GM19397 (cell line): ENCODE measurements around the gene TMEM184A.

Source experiments
- ATAC-seq: cut with Tn5 transposase; IDR thresholded peaks from one replicate; pipeline ENCODE4 v1.9.1; 2021; ENCODE audit warnings: mild to moderate bottlenecking, moderate library complexity; ENCODE audit not compliant: unreplicated experiment

Gene TMEM184A

GRCh38 chr7:1553512-1554210, 2.3 kb downstream of the TMEM184A start:
- ATAC-seq = no peak

- ATAC-seq = no peak
Measured at GRCh38 chr7:1552200-1552599, 3.8 kb downstream of the TMEM184A start.

DNA sequence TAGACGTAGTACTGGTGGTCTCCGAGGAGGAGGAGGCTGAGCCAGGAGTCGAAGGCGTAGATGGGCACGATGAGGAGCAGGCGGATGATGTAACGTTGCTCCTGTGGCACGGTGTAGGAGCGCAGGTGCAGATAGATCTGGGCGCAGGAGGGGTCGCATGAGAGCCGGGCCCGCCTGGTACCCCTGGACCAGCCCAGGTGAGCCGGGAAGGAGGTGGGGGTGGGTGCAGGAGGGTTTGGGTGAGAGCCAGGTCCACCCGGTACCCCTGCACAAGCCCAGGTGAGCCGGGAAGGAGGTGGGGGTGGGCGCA, 5.2 kb downstream of the TMEM184A start:
- no peak for ATAC-seq

GRCh38 chr7:1550005-1550845, 5.8 kb downstream of the TMEM184A start:
- ATAC-seq = no peak

DNA sequence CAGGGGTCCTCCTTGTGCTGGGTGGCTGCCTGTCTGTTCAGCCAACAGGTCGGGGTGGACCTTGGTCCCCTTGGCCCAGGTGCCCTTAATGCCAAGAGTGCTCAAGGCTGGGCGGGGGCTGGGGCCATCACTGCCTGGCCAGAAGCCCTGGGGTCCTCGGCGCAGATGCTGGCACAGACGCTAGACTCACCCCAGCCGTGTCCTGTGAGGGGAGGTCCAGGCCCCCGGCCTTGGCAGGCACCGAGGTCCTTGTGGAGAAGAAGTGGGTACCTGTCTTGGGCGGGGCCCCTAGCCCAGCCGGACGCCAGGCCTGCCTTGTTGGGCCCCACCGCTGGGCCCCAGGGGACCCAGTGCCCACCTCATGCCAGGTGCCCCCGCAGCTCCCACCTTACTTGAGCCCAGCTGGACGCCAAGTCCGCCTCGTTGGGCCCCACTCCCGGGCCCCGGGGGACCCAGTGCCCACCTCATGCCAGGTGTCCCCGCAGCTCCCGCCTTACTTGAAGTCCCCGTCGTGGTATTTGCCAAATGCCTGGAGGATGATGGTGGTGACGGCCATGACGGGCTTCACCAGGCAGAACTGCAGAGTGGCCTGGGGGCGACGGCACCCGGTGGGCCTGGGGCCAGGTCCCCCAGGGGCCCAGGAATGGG, 6.5 kb downstream of the TMEM184A start:
- ATAC-seq = no peak

DNA sequence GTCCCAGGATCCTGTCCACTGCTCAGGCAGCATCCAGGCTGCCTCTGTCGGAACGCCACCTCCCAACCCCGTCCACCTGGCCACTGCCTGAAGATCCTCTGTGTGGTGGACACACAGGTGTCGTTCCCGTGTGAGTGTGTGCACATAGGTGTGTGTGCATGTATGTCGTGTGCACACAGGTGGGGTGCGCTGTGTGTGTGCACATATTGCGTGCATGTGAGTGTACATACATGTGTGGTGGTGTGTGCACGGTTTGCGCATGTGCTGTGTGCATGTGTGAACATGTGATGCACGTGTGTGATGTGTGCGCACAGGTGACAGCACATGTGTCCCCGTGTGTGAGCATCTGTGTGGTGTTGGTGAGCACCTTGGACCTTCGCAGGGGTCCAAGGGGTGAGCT, 7.1 kb downstream of the TMEM184A start:
- ATAC-seq = no peak

GRCh38 chr7:1548438-1548831, 7.6 kb downstream of the TMEM184A start:
- no peak for ATAC-seq

DNA sequence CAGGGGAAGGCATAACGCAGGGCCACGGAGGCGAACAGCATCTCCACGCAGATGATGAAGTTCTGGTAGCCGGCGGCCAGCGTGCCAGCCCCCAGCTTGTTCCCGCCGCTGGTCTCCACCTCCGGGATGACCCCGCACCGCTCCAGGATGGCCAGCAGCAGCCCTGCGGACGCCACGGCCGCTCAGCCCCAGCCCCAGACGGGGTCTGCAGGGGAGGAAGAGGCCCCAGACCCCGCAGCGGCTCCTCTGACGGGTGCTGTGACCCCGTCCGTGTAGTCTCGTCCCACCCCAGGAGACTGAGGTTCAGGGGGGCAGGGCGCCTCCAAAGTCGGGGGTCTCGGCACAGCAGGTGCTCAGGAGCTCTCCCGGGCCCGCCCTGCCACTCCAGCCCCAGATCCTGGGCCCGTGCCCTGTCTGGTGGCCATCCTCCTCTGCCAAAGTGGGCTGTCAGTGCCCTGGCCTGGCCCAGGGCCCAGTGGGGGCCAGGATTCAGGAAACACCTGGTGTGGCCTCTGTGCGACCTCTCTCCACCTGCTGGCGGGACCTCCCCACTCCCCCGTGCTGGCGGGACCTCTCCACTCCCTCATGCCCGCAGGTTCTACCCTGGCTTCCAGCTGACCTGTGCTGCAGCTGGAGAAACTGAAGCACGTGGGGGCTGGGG, 8.1 kb downstream of the TMEM184A start:
- no peak for ATAC-seq

DNA sequence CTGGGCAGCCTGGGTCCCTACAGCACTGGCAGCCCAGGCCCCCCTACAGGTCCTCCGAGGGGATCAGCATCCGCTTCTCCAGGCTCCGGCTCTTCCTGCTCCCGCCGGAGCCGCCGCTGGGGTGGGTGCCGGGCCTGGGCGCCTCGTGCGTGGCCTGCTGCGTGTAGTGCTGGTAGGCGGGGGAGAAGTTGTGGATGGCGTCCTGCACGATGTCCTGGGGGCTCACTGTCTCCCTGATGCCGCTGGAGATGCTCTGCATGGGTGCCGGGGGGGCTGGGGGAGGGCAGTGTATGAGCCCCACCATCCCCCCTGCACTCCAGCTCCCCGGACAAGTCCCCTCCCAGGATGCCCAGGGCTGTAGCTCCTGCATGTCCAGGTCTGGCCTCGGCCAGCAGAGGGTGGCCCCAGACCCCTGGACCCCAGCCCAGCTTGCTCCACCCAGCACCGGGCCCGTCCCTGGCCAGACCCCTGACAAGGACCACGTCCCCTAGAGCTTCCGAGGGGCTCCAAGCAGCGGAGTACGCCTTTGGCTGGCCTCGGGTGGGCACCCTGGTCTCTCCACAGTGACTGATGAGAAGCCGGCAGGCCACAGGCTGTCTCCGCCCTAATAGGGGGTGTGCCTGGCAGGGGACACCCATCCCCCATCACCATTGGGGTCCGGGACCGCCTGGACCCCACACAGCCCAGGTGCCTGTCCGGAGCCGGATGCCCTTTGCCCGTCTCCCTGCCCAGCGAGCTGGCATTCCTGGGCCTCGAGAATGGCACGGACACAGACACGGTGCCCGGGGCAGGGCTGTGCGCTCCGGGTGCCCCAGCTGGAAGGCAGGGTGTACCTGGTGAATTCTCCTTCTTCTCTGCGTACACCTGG, 8.9 kb downstream of the TMEM184A start:
- no peak for ATAC-seq

- no peak for ATAC-seq
Measured at GRCh38 chr7:1546274-1546908, 9.6 kb downstream of the TMEM184A start.

DNA sequence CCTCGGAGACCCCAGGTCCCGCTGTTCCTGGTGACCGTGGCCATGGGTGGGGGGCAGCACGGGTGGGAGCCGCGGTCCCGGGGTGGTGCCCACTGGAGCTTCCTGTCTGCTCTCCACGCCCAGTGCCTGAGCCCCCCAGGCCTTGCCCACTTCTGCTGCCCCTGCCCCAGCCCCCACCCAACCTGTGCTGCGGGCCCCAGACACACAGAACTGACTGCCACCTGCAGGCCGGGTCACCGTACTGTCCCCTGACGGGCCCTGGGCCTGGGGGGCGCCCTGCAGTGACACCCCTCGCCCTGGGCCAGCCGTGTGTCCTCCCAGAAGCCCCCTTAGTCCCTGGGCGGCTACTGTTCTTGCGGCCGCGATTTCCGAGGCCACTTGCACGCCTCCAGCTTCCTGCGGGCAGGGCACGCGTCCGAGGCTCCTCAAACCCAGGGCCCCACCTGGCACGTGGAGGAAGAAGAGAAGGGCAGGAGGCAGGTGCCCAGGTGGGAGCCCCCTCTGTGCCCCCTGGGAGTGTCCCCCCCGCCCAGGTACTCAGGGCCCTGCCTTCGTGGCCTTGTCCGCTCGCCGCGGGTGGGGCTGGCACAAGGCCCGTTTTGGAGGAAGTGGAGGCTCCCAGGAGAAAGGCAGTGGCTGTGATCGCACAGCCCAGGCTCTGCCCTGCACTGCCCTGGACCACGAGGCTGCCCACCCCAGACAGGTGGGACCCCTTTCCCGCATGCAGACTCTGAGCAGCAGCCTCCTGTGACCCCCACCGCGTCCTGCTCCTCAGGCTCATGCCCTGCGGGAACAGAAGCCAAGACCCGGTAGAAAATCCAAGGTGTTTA, 10.4 kb downstream of the TMEM184A start:
- ATAC-seq = no peak

GRCh38 chr7:1544896-1545416, 11.0 kb downstream of the TMEM184A start:
- ATAC-seq = no peak

DNA sequence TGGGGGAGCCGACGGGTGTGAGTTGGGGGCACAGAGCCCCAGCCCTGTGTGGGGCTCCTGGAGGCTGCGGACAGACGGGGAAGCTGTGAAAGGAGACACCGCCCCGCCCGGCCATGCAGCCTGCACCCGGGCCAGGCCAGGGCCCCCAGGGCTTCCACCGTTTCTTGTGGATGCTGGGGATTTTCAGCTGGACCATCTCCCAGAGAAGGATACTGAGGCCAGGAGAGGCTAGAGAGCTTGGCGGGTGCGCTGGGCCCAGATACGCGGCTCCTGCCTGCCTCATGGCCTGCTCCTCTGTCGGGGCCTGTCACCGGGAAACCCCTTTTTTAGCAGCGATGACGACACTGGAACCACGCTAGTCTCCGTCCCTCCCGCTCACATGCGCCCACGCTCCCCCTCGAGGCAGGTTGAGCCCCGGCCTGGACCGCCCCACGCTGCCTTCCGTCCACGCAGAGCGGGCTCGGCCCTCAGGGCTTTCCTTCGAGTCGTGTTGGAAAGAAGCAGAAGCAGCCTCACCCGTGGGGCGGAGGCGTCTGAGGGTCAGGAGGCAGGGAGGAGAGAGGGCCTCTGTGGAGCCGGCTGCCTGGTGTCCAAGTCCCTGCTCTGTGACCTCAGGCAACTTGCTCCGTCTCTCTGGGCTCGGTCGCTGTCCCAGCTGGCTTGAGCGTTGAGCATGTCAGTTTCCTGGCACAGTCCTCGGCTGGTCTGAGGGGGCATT, 11.7 kb downstream of the TMEM184A start:
- no peak for ATAC-seq

- ATAC-seq = no peak
Measured at GRCh38 chr7:1543826-1544177, 12.2 kb downstream of the TMEM184A start.

DNA sequence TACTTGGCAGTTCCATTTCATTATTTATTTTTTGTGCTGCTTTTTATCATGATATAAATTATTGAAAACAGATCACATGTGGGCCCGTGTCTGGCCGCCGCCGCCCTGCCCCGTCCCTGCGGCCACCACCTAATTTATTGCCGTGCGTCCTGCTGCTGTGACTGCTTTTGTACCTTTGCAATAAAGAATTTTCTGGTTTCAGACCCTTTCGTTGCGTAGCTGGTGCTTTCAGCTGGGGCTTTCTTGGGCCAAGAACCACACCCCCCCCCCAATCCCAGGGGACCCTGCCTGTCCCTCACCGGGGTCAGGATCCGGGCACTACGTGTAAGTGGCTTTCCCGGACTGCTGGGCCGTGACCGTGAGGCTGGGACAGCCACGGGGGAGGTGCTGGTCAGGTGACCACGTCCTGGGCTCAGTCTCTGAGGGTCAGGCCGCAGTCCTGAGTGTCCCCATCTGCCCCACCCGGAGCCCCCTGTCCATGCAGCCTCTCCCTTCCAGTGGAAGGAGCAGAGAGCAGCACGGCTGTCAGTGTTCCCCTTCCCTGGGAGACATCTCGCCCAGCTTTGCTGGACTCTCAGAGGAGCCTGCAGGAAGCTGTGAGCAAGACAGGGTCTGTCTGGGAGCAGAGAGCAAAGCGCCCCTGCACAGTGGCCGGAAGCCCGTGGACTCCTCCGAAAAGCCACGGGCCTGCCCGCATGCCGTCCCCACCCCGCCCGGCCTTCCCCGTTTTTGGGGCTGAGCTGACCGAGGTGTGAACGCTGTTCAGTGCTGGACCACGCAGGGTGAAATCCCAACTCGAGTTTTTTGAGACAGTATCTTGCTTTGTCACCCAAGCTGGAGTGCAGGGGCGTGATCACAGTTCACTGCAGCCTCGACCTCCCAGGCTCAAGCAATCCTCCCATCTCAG, 12.9 kb downstream of the TMEM184A start:
- ATAC-seq = no peak

GRCh38 chr7:1542329-1542728, 13.7 kb downstream of the TMEM184A start:
- ATAC-seq = no peak

- no peak for ATAC-seq
Measured at GRCh38 chr7:1541431-1542162, 14.4 kb downstream of the TMEM184A start.
